ENCODE measurements around the gene COPZ2.
"Not testable (repeated sequence)": the region's sequence is repeated elsewhere in the genome, so short reads cannot be mapped to it uniquely, and the experiment has no call there.

Gene COPZ2

DNA sequence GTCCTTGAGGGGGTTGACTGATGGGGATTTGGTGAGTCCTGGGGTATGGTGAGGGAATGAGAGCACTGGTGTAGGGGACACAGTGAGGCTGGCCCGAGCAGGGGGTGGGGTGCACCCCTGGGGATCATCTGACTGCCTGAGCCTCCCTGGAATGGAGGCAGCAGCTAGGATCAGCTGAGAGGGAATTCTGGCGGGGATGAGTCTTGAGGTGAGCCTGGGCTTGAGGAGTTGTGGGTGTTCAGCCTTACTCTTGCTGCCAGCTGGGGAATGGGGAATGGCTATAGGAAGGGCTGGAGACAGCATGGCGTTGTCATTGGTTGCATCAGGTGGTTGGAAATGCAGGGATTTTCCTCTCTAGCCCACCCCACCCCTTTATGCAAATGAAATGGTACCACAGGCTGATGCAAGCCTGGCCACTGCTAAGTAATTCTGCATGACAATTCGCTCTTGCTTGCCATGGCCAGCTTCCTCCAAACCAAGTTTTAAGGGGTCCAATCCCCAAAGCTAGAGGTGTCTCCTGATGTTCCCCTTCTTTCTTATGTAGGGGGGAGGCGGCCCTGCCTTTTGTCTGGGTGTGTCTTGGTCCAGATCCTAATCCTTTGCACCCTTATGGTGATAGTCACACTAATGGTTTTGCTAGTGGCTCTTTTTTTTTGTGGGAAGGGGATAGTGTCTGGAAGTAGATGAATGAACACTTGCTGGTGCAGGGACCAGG lies 18.1 kb upstream of the COPZ2 start:
- DNase-seq, result no peak

- DNase-seq, result peak in 1 of 2 experiments; percentile 20
Observed at GRCh38 chr17:48054238-48055185, 16.9 kb upstream of the COPZ2 start.

DNA sequence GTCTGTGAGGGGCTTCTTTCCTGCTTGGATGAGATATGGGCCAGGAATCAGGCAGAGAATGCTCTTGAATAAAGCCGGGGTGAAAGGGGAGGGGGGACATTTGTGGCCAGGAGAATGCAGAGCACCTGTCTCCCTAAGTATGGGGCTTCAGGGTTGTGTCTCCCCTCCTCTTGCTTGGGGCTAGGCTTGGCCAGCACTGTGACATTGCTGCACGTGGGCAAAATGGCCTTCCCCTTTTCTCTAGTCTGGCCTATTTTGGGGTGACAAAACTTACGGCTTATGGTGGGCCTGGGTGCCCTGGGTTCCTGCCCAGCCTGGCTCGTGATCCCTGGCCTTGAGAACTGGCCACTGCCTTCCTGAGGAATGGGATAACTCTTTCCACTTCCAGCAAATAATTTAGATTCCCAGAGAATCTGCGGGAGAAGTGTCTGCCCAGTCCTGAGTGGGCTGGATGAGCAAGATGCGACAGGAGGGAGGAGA lies 16.2 kb upstream of the COPZ2 start:
- no peak for DNase-seq

DNA sequence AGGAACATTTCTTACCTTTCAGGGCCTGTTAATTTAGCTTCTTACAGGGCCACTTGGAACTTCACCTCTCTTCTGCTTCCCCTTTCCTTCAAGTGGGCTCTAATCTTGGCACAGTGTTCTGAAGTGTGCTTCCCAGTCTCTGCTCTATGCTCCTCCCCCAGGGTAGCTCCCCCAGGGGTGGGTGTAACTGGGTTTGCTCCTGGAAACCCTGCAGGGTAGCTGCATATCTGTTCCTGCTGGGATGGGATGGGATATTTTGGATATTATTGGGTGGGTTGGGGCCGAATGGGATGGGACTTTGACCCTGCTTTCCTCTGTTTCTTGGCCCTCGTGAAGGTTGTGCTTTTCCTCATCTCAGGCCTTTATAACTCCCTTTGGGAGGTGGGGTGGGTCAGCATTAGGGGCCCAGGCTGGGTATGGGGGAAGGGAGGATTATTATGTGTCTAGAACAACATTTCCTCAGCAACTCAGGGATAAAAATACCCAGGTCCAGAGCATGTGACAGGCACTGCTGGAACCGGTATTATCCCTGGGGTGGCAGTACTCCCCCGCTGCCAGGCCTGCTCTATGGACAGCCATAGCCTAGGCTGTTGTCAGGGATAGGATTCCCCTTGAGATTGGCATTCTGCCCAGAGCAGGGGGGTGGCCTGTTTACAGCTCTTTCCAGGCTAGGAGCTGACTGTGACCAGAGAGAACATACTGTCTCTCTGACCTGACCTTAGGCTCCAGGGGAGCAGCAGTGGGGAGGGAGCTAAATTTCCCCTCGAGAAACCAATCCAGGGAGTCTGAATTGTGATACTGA lies 15.6 kb upstream of the COPZ2 start:
- DNase-seq, result peak in 1 of 2 experiments; percentile 55

GRCh38 chr17:48051706-48052486 lies 14.3 kb upstream of the COPZ2 start:
- peak in 1 of 2 experiments; percentile 55 for DNase-seq

DNA sequence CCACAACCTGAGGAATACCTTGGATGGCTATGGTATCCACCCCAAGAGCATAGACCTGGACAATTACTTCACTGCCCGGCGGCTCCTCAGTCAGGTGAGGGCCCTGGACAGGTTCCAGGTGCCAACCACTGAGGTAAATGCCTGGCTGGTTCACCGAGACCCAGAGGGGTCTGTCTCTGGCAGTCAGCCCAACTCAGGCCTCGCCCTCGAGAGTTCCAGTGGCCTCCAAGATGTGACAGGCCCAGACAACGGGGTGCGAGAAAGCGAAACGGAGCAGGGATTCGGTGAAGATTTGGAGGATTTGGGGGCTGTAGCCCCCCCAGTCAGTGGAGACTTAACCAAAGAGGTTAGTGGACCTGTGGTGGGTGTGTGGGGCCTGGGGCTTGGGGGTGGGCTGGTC lies 13.7 kb upstream of the COPZ2 start:
- no peak for DNase-seq

DNA sequence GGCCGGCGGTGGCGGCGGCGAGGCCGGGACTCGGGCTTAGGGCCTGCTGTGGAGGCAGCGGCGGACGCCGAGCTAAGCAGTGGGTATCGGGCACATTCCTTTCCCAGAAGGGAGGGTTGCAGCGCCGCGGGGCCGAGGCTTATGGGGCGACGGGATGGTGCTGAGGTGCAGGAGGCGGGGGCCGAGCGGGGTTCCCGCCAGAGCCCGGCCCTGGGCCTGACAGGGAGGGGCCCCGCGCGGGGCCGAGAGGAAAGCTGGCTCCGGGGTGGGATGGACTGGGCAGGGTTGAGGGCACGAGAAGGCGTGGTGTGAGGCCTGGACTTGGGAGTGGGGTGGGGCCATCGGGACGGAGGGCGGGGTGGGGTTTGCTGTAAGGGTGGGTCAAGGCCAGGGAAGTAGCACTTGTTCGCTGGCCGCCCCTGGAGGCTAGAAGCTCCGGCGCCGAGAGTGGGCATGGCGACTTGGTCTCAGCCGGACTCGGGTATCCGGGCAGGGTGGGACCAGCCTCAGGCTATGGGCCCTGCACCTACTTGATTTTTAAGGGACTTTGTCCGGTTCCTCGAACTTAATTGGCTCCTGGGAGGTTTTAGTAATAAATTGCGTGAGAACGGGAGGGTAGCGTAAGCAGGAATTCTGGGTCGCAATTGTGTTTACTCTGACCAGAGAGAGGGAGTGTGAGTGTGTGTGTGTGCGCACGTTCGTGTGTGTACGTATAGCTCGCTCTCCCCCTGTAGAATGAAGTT lies 11.0 kb upstream of the COPZ2 start:
- peak in 1 of 2 experiments; percentile 68 for DNase-seq

DNA sequence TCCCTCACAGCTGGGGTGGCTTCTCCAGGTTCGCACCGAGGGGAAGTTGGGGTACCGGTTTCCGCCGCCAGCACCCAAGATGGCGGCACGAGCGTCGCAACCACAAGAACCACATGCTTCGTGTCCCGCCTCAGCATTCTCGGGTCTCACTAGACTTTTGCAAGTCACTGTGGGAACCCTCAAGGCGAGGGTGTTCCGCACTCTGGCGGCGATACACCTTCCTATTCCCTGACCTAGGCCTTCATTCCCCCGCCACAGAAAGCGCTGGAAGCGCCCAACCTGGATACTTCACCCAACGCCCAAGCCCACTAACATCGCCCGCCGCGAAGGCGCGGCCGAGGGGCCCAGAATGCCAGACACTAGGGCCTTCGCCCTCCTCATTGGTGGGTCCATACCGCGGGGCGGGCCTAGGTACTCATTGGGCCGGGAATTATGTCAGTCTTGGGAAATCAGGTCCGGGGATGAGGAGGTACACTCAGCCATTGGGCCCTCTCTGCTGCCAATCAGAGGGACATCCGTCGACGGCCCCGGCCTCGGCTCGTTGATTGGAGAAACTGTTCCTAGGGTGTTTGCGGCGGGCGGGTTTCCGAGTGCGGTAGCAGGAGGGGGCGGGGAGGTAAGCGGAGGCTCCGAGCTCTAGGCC lies 10.3 kb upstream of the COPZ2 start, which contains the start of gene NFE2L1:
Gene NFE2L1 (plus strand): TSS at position 619 of the 643 bp plus-strand sequence. CDS start 2,760 bp downstream, outside the sequence.
- peak; percentile 98 to 99 for DNase-seq

GRCh38 chr17:48047113-48047740 lies 9.6 kb upstream of the COPZ2 start:
- no peak for DNase-seq

GRCh38 chr17:48046296-48046695 lies 8.7 kb upstream of the COPZ2 start:
- DNase-seq, result no peak

DNA sequence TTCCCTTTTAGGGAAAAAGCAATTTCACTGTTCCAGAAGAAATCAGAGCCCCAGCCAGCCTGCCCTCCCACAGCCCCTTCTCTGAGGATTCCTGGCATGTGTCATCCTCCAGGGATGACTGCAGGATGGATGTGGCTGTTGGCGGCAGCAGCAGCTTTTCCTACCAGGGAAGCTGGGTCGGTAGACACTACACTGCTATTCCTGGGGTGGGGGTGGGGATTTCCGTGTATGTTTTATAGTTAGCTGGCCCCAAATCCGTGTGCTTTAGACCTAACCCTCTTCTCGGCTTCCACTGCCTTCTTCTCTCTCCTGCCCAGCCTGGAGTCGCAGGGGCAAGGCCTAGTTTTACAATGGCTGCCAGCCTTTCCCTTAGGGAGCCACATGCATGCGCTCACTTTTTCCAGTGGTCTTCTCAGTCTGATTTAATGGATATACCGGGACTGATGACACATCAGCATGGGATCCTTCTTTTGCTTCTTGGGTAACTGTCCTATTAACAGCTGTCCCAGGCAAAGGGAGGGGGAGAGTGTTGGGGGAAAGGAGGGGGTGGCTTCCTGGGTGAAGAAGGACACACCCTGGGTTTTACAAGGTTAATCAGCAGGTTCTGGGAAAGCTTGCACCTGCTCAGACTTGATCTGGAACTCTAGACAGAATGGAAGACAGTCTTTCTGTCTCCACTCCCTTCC lies 7.9 kb upstream of the COPZ2 start:
- peak in 1 of 2 experiments; percentile 21 for DNase-seq

GRCh38 chr17:48044851-48045250 lies 7.3 kb upstream of the COPZ2 start:
- DNase-seq, result no peak

DNA sequence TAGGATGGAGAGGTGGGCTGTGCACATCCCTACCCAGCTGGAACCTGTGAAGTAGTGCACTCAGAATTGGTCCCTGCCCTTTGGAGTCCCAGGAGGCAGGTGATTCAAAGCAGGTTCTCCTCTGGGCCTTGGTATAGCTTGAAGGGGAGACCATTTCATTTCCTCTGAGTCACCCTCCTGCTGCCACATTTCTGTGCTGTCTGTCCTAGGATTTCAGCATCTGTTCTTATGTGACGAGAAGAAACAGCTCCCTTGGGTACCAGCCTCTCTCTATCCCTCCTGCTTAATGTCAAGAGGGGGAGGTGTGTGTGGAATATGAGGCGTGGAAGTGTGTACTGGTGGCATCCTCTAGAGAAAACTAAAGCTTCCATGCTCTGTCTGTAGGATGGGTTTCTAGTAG lies 5.6 kb upstream of the COPZ2 start:
- DNase-seq, result no peak

DNA sequence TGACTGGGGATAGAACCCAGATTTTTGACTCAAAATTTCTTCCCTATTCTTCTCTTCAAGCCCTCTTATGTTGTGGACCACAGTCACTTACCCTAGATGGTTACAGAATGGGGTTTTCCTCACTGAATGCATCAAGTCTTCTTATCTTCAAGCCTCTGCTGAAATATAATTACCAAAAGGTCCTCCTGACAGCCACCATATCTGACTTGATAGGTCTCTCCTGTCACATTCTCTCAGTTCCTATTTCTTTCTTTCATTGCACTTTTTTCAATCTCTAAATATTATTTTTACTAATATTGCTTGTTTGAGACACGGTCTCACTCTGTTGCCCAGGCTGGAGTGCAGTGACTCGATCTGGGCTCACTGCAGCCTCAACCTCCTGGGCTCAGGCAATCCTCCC lies 1.1 kb upstream of the COPZ2 start:
- DNase-seq, result no peak

- no peak for DNase-seq
Observed at GRCh38 chr17:48037838-48038323, 284 bp upstream of the COPZ2 start.

GRCh38 chr17:48036693-48037035 lies 933 bp downstream of the COPZ2 start:
- DNase-seq, result no peak

- not testable (repeated sequence) for DNase-seq
Observed at GRCh38 chr17:48034734-48035133, 2.9 kb downstream of the COPZ2 start.

GRCh38 chr17:48031966-48032365 lies 5.6 kb downstream of the COPZ2 start:
- DNase-seq, result no peak

- DNase-seq, result peak in 1 of 2 experiments; percentile 6
Observed at GRCh38 chr17:48030531-48030930, 7.1 kb downstream of the COPZ2 start.
